GM12801 (cell line): Measurements from ENCODE around the gene CIC.

Experiments
- CTCF ChIP-seq: IDR thresholded peaks from one replicate; pipeline ENCODE4 v1.5.1; 2011; ENCODE audit warnings: control low read depth; ENCODE audit not compliant: insufficient read length; ENCODE audit errors: extremely low read depth

The CIC gene

GRCh38 chr19:42333975-42334696 is 65.1 kb downstream of the CIC start:
- no peak for TF ChIP-seq CTCF

- no peak for TF ChIP-seq CTCF
Measured at GRCh38 chr19:42334697-42335373, 65.8 kb downstream of the CIC start.

GRCh38 chr19:42335374-42335936 is 66.4 kb downstream of the CIC start:
- TF ChIP-seq CTCF = no peak

- no peak for TF ChIP-seq CTCF
Measured at GRCh38 chr19:42335971-42336370, 66.9 kb downstream of the CIC start.

GRCh38 chr19:42343344-42344110 is 74.5 kb downstream of the CIC start:
- TF ChIP-seq CTCF = no peak

GRCh38 chr19:42344336-42344893 is 75.4 kb downstream of the CIC start:
- TF ChIP-seq CTCF = no peak
